ENCODE measurements around the gene NT5C2.
A peak's percentile ranks its signal among the peaks of the same experiment; 100 is the strongest.
"Not testable (repeated sequence)": the region's sequence is repeated elsewhere in the genome, so short reads cannot be mapped to it uniquely, and the experiment has no call there.

Gene NT5C2

GRCh38 chr10:103069453-103070331 is 123.4 kb downstream of the NT5C2 start:
- no peaks in the 10 kb centered on the region for H3K27me3 ChIP-seq (ENCODE audit: insufficient read depth, low read length, poor library complexity, severe bottlenecking)
- H3K4me2 ChIP-seq (ENCODE audit: low read depth, low read length, poor library complexity, severe bottlenecking) = peak overlapping the region; percentile 48
- no peak overlapping the region for H2AFZ ChIP-seq (ENCODE audit: low read length)
- no peak overlapping the region for H3K9ac ChIP-seq (ENCODE audit: low read depth, low read length, poor library complexity, severe bottlenecking)
- H3K9me2 ChIP-seq (replicated peaks; ENCODE audit: low read depth, low read length) = no peaks in the 10 kb centered on the region
- no peak overlapping the region for H3K4me3 ChIP-seq (ENCODE audit: low read length, poor library complexity, severe bottlenecking)
- no peaks in the 10 kb centered on the region for H3K79me2 ChIP-seq (ENCODE audit: insufficient read depth, low read length)
- peaks cover 4% of the 10 kb centered on the region; the same call in 1 of the 2 replicates for H3K36me3 ChIP-seq (ENCODE audit: insufficient read depth, low read length)
- H4K20me1 ChIP-seq (ENCODE audit: insufficient read depth, low read length, poor library complexity, severe bottlenecking) = no peaks in the 10 kb centered on the region
- TF ChIP-seq EZH2phosphoT487 (IDR thresholded peaks at IDR 0.05; ENCODE audit: borderline replicate concordance) = no peak
- peak; percentile 86 for TF ChIP-seq CTCF (conservative IDR thresholded peaks at IDR 0.05; ENCODE audit: low read length)
- H3K9me3 ChIP-seq (ENCODE audit: insufficient read depth, low read depth, low read length) = no peaks in the 10 kb centered on the region
- H3F3A ChIP-seq (ENCODE audit: low read depth) = 0 out of 2 replicates have a peak, but pooled peaks cover 2% of the 10 kb centered on the region
- peaks cover 20% of the 10 kb centered on the region for H3K4me1 ChIP-seq (ENCODE audit: insufficient read depth, low read length, poor library complexity, severe bottlenecking)

GRCh38 chr10:103067956-103068355 is 125.1 kb downstream of the NT5C2 start:
- Histone ChIP-seq H2AFZ (ENCODE audit: low read length) (no peak overlapping the region), H3K79me2 (ENCODE audit: insufficient read depth, low read length) (no peaks in the 10 kb centered on the region), H3K4me3 (ENCODE audit: low read length, poor library complexity, severe bottlenecking) (no peak overlapping the region), H3K4me2 (ENCODE audit: low read depth, low read length, poor library complexity, severe bottlenecking) (no peak overlapping the region), H3K9me2 (replicated peaks; ENCODE audit: low read depth, low read length) (no peaks in the 10 kb centered on the region), H3K27me3 (ENCODE audit: insufficient read depth, low read length, poor library complexity, severe bottlenecking) (no peaks in the 10 kb centered on the region), H3K36me3 (ENCODE audit: insufficient read depth, low read length) (peaks cover 4% of the 10 kb centered on the region; the same call in 1 of the 2 replicates), H3K9ac (ENCODE audit: low read depth, low read length, poor library complexity, severe bottlenecking) (no peak overlapping the region), H3K4me1 (ENCODE audit: insufficient read depth, low read length, poor library complexity, severe bottlenecking) (peaks cover 20% of the 10 kb centered on the region), H4K20me1 (ENCODE audit: insufficient read depth, low read length, poor library complexity, severe bottlenecking) (no peaks in the 10 kb centered on the region), H3F3A (ENCODE audit: low read depth) (0 out of 2 replicates have a peak, but pooled peaks cover 2% of the 10 kb centered on the region), H3K9me3 (ENCODE audit: insufficient read depth, low read depth, low read length) (no peaks in the 10 kb centered on the region)
- TF ChIP-seq CTCF (conservative IDR thresholded peaks at IDR 0.05; ENCODE audit: low read length) (no peak), EZH2phosphoT487 (IDR thresholded peaks at IDR 0.05; ENCODE audit: borderline replicate concordance) (no peak)

- Histone ChIP-seq H2AFZ (ENCODE audit: low read length) (no peak overlapping the region), H3K4me2 (ENCODE audit: low read depth, low read length, poor library complexity, severe bottlenecking) (no peak overlapping the region), H4K20me1 (ENCODE audit: insufficient read depth, low read length, poor library complexity, severe bottlenecking) (no peaks in the 10 kb centered on the region), H3K27me3 (ENCODE audit: insufficient read depth, low read length, poor library complexity, severe bottlenecking) (no peaks in the 10 kb centered on the region), H3K79me2 (ENCODE audit: insufficient read depth, low read length) (no peaks in the 10 kb centered on the region), H3K36me3 (ENCODE audit: insufficient read depth, low read length) (peaks cover 4% of the 10 kb centered on the region; the same call in 1 of the 2 replicates), H3K9me3 (ENCODE audit: insufficient read depth, low read depth, low read length) (no peaks in the 10 kb centered on the region), H3K4me1 (ENCODE audit: insufficient read depth, low read length, poor library complexity, severe bottlenecking) (peaks cover 20% of the 10 kb centered on the region), H3F3A (ENCODE audit: low read depth) (0 out of 2 replicates have a peak, but pooled peaks cover 2% of the 10 kb centered on the region), H3K4me3 (ENCODE audit: low read length, poor library complexity, severe bottlenecking) (no peak overlapping the region), H3K9ac (ENCODE audit: low read depth, low read length, poor library complexity, severe bottlenecking) (no peak overlapping the region), H3K9me2 (replicated peaks; ENCODE audit: low read depth, low read length) (no peaks in the 10 kb centered on the region)
- TF ChIP-seq CTCF (conservative IDR thresholded peaks at IDR 0.05; ENCODE audit: low read length) (no peak), EZH2phosphoT487 (IDR thresholded peaks at IDR 0.05; ENCODE audit: borderline replicate concordance) (no peak)
Measured at GRCh38 chr10:103067484-103067883, 125.6 kb downstream of the NT5C2 start.

GRCh38 chr10:103067099-103067477 is 126.0 kb downstream of the NT5C2 start:
- H4K20me1 ChIP-seq (ENCODE audit: insufficient read depth, low read length, poor library complexity, severe bottlenecking); H2AFZ ChIP-seq (ENCODE audit: low read length); H3K79me2 ChIP-seq (ENCODE audit: insufficient read depth, low read length); H3F3A ChIP-seq (ENCODE audit: low read depth); H3K9ac ChIP-seq (ENCODE audit: low read depth, low read length, poor library complexity, severe bottlenecking); H3K27me3 ChIP-seq (ENCODE audit: insufficient read depth, low read length, poor library complexity, severe bottlenecking); H3K9me3 ChIP-seq (ENCODE audit: insufficient read depth, low read depth, low read length); H3K4me2 ChIP-seq (ENCODE audit: low read depth, low read length, poor library complexity, severe bottlenecking); H3K4me3 ChIP-seq (ENCODE audit: low read length, poor library complexity, severe bottlenecking); H3K9me2 ChIP-seq (replicated peaks; ENCODE audit: low read depth, low read length); H3K36me3 ChIP-seq (ENCODE audit: insufficient read depth, low read length): not testable (repeated sequence)
- peaks cover 20% of the 10 kb centered on the region for H3K4me1 ChIP-seq (ENCODE audit: insufficient read depth, low read length, poor library complexity, severe bottlenecking)

Data from Loucy (cell line).